GM21360 (cell line): ENCODE results near the gene FARP1.

ENCODE experiments used
- ATAC-seq: cut with Tn5 transposase; IDR thresholded peaks from one replicate; pipeline ENCODE4 v1.9.1; 2021; ENCODE audit warnings: mild to moderate bottlenecking, moderate library complexity; ENCODE audit not compliant: unreplicated experiment

Gene FARP1

GRCh38 chr13:98470920-98471319, 328.0 kb downstream of the FARP1 start:
- no peak for ATAC-seq

- no peak for ATAC-seq
Measured at GRCh38 chr13:98471934-98472333, 329.0 kb downstream of the FARP1 start.

- no peak for ATAC-seq
Measured at GRCh38 chr13:98473135-98473787, 330.4 kb downstream of the FARP1 start.

GRCh38 chr13:98473788-98474144, 330.9 kb downstream of the FARP1 start:
- no peak for ATAC-seq

GRCh38 chr13:98474292-98474691, 331.4 kb downstream of the FARP1 start:
- no peak for ATAC-seq

GRCh38 chr13:98474761-98475160, 331.9 kb downstream of the FARP1 start:
- no peak for ATAC-seq

- no peak for ATAC-seq
Measured at GRCh38 chr13:98475522-98475921, 332.6 kb downstream of the FARP1 start.

- peak; percentile 46 for ATAC-seq
Measured at GRCh38 chr13:98476106-98476505, 333.2 kb downstream of the FARP1 start.

GRCh38 chr13:98476538-98476966, 333.7 kb downstream of the FARP1 start:
- peak; percentile 94 for ATAC-seq

- ATAC-seq = peak; percentile 35
Measured at GRCh38 chr13:98478189-98479129, 335.6 kb downstream of the FARP1 start.

- no peak for ATAC-seq
Measured at GRCh38 chr13:98479496-98480003, 336.7 kb downstream of the FARP1 start.

GRCh38 chr13:98480915-98481877, 338.3 kb downstream of the FARP1 start:
- no peak for ATAC-seq

- peak; percentile 36 for ATAC-seq
Measured at GRCh38 chr13:98482476-98483444, 339.9 kb downstream of the FARP1 start.

GRCh38 chr13:98483601-98484288, 340.9 kb downstream of the FARP1 start:
- ATAC-seq = no peak

GRCh38 chr13:98484289-98485219, 341.7 kb downstream of the FARP1 start:
- ATAC-seq = peak; percentile 53

GRCh38 chr13:98485561-98485960, 342.7 kb downstream of the FARP1 start:
- ATAC-seq = no peak

- ATAC-seq = no peak
Measured at GRCh38 chr13:98486412-98486811, 343.5 kb downstream of the FARP1 start.

- ATAC-seq = no peak
Measured at GRCh38 chr13:98487016-98487415, 344.1 kb downstream of the FARP1 start.
